ENCODE data around the gene STK38L. TPM values are rescaled to one million over a fixed set of nuclear protein-coding genes. Genes with fewer than 3 reads are reported as not detected.
"Not testable (repeated sequence)": the region's sequence is repeated elsewhere in the genome, so short reads cannot be mapped to it uniquely, and the experiment has no call there.

STK38L gene
- total RNA-seq, 1 donor, result 68.8 TPM

DNA sequence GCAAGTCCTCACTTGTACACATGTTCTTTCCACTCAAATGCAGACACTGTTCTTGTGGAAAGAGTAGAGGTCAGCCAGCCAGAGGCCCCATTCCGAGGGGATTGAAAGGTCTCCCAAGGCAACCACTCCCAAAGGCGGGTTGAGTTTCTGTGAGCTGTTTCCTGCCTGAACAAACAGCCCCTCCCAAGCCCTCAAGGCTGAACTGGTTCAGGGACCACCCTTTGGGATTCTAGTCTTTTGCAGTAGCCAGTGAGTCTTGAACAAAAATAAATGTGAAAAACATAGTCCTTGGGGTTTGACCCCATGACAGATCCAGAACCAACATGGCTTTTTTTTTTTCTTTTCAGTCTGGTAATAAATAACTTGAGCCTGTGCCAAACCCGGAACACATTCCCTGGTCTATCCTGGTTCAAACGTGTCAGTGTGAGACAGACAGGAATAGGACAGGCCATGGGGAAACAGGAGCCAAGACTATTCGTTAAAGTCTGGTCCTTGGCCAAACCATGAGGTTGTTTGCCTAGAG is 17.6 kb upstream of the STK38L start:
- Histone ChIP-seq H3K4me2 (ENCODE audit: insufficient read depth, low read length) (peak overlapping the region; percentile 15), H3K36me3 (ENCODE audit: insufficient read depth, low read length) (no peaks in the 10 kb centered on the region), H3K4me1 (ENCODE audit: insufficient read depth, low read length) (peaks cover 5% of the 10 kb centered on the region), H4K20me1 (ENCODE audit: insufficient read depth, low read length) (no peaks in the 10 kb centered on the region), H3K79me2 (ENCODE audit: insufficient read depth, low read length) (no peaks in the 10 kb centered on the region), H3K9me3 (ENCODE audit: low read depth, low read length) (no peaks in the 10 kb centered on the region), H3K27ac (ENCODE audit: low read depth, low read length) (no peak overlapping the region), H2AFZ (ENCODE audit: low read length) (peak overlapping the region; percentile 83), H3K4me3 (ENCODE audit: insufficient read depth, low read length) (no peak overlapping the region), H3K27me3 (ENCODE audit: insufficient read depth, low read length) (no peaks in the 10 kb centered on the region)
- DNase-seq (ENCODE audit: insufficient read length, low spot score, missing footprints), result peak; percentile 66
- TF ChIP-seq, protein P1, sequence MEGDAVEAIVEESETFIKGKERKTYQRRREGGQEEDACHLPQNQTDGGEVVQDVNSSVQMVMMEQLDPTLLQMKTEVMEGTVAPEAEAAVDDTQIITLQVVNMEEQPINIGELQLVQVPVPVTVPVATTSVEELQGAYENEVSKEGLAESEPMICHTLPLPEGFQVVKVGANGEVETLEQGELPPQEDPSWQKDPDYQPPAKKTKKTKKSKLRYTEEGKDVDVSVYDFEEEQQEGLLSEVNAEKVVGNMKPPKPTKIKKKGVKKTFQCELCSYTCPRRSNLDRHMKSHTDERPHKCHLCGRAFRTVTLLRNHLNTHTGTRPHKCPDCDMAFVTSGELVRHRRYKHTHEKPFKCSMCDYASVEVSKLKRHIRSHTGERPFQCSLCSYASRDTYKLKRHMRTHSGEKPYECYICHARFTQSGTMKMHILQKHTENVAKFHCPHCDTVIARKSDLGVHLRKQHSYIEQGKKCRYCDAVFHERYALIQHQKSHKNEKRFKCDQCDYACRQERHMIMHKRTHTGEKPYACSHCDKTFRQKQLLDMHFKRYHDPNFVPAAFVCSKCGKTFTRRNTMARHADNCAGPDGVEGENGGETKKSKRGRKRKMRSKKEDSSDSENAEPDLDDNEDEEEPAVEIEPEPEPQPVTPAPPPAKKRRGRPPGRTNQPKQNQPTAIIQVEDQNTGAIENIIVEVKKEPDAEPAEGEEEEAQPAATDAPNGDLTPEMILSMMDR (IDR thresholded peaks at IDR 0.05; ENCODE audit: extremely low read depth, low read depth, low read length), result no peak

DNA sequence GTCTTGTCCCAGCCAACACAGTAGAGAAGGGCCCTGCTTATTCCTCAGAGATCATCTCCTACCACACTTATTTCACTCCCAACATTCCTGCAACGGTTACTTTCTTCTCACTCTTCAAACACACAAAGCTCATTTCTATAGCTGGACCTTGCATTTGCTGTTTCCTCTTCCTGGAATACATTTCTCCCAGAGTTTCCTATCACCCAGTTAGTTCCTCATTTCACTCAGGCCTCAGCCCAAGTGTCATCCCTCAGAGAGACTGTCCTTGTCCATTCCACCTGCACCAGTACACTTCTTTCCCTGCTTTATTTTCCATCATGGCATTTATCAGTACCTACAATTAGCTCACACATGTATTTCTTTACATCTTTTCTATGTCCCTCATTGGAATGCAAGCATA is 14.7 kb upstream of the STK38L start:
- Histone ChIP-seq H3K27ac (ENCODE audit: low read depth, low read length) (no peak overlapping the region), H3K4me2 (ENCODE audit: insufficient read depth, low read length) (no peak overlapping the region), H3K4me1 (ENCODE audit: insufficient read depth, low read length) (peaks cover 5% of the 10 kb centered on the region), H4K20me1 (ENCODE audit: insufficient read depth, low read length) (no peaks in the 10 kb centered on the region), H3K4me3 (ENCODE audit: insufficient read depth, low read length) (no peak overlapping the region), H2AFZ (ENCODE audit: low read length) (no peak overlapping the region), H3K27me3 (ENCODE audit: insufficient read depth, low read length) (no peaks in the 10 kb centered on the region), H3K36me3 (ENCODE audit: insufficient read depth, low read length) (no peaks in the 10 kb centered on the region), H3K9me3 (ENCODE audit: low read depth, low read length) (no peaks in the 10 kb centered on the region), H3K79me2 (ENCODE audit: insufficient read depth, low read length) (no peaks in the 10 kb centered on the region)
- TF ChIP-seq, protein P1 (IDR thresholded peaks at IDR 0.05; ENCODE audit: extremely low read depth, low read depth, low read length), result no peak
- DNase-seq (ENCODE audit: insufficient read length, low spot score, missing footprints), result no peak

DNA sequence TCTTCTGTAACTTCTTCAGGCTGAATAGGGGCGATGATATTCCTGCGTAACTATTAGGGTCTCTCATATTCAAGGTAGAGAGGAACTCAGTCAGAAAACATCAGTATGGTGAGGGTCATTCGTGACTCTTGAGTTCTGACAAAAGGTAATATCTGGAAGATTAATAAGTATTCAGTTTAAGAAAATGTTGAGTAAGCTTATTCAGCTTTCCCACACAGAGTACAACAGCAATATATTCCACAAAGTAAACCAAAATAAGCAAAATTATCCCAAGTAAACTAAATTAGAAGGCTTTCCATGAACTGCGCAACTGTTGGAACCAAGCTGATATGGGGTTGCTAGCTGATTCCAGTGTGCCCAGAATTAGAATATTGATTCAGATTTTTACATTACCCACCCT is 12.7 kb upstream of the STK38L start:
- H3K4me3 ChIP-seq (ENCODE audit: insufficient read depth, low read length); H2AFZ ChIP-seq (ENCODE audit: low read length); H3K27ac ChIP-seq (ENCODE audit: low read depth, low read length); H3K27me3 ChIP-seq (ENCODE audit: insufficient read depth, low read length); H3K4me1 ChIP-seq (ENCODE audit: insufficient read depth, low read length); H4K20me1 ChIP-seq (ENCODE audit: insufficient read depth, low read length); DNase-seq (ENCODE audit: insufficient read length, low spot score, missing footprints); H3K79me2 ChIP-seq (ENCODE audit: insufficient read depth, low read length); H3K36me3 ChIP-seq (ENCODE audit: insufficient read depth, low read length); H3K9me3 ChIP-seq (ENCODE audit: low read depth, low read length); H3K4me2 ChIP-seq (ENCODE audit: insufficient read depth, low read length): not testable (repeated sequence)

DNA sequence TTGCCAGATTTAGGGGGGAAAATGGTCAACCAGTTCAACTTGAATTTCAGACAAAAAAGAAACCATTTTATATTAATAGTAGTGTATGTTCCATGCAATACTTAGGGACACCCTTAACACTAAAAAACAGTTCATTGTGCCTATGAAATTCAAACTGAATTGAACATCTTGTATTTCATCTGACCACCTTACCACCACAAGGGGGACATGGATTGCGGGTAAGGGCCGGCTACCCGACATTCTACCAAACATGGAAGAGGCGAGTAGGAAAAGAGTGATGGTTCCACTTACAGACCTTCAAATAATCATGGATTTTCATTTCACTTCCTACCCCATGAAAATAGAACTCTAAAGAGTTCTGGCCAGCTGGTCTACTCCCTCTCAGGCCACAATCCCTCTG is 10.3 kb upstream of the STK38L start:
- H3K36me3 ChIP-seq (ENCODE audit: insufficient read depth, low read length), result no peaks in the 10 kb centered on the region
- no peaks in the 10 kb centered on the region for H3K79me2 ChIP-seq (ENCODE audit: insufficient read depth, low read length)
- H3K4me1 ChIP-seq (ENCODE audit: insufficient read depth, low read length), result no peaks in the 10 kb centered on the region
- no peak overlapping the region for H3K4me2 ChIP-seq (ENCODE audit: insufficient read depth, low read length)
- DNase-seq (ENCODE audit: insufficient read length, low spot score, missing footprints), result no peak
- H3K4me3 ChIP-seq (ENCODE audit: insufficient read depth, low read length), result no peak overlapping the region
- H2AFZ ChIP-seq (ENCODE audit: low read length), result no peak overlapping the region
- no peaks in the 10 kb centered on the region for H3K27me3 ChIP-seq (ENCODE audit: insufficient read depth, low read length)
- no peaks in the 10 kb centered on the region for H3K9me3 ChIP-seq (ENCODE audit: low read depth, low read length)
- H3K27ac ChIP-seq (ENCODE audit: low read depth, low read length), result no peak overlapping the region
- TF ChIP-seq, protein P1 (IDR thresholded peaks at IDR 0.05; ENCODE audit: extremely low read depth, low read depth, low read length), result peak; percentile 8
- H4K20me1 ChIP-seq (ENCODE audit: insufficient read depth, low read length), result no peaks in the 10 kb centered on the region
